Measurements from ENCODE around the gene PPM1J. TPM values are rescaled to one million over a fixed set of nuclear protein-coding genes. Genes with fewer than 3 reads are reported as not detected.

PPM1J gene
- total RNA-seq, 2 donors from 2014 or later: 0.66 to 2.3 TPM

- 13 to 20% methylated on average over 11 to 13 of the region's 13 CpGs for WGBS, 2 donors
- Histone ChIP-seq H3K27me3 (no peaks in the 10 kb centered on the region), H3K4me3 (no peak overlapping the region), H3K27ac (peak overlapping the region; percentile 63 to 73 (median 72)), H3K36me3 (replicated peaks in 1 of 2; ENCODE audit: insufficient read depth in 1 of 2, low read depth in 2 of 2) (no peaks in the 10 kb centered on the region), H3K9me3 (no peaks in the 10 kb centered on the region), H3K4me1 (peaks cover 32% of the 10 kb centered on the region)
- ATAC-seq: peak; percentile 70
- DNase-seq: peak; percentile 88 to 90 (median 89)
- intact Hi-C loops (cut with DNase I): loop anchor here (10.0 kb wide), 1 partner anchor 329 kb away; no protein-coding TSS in a partner anchor
- TF ChIP-seq POLR2A (IDR thresholded peaks at IDR 0.05): no peak
- TF ChIP-seq CTCF (IDR thresholded peaks at IDR 0.05): peak; percentile 81 to 96 (median 94)
Measured at GRCh38 chr1:112716133-112716720, 1.1 kb upstream of the PPM1J start.

DNA sequence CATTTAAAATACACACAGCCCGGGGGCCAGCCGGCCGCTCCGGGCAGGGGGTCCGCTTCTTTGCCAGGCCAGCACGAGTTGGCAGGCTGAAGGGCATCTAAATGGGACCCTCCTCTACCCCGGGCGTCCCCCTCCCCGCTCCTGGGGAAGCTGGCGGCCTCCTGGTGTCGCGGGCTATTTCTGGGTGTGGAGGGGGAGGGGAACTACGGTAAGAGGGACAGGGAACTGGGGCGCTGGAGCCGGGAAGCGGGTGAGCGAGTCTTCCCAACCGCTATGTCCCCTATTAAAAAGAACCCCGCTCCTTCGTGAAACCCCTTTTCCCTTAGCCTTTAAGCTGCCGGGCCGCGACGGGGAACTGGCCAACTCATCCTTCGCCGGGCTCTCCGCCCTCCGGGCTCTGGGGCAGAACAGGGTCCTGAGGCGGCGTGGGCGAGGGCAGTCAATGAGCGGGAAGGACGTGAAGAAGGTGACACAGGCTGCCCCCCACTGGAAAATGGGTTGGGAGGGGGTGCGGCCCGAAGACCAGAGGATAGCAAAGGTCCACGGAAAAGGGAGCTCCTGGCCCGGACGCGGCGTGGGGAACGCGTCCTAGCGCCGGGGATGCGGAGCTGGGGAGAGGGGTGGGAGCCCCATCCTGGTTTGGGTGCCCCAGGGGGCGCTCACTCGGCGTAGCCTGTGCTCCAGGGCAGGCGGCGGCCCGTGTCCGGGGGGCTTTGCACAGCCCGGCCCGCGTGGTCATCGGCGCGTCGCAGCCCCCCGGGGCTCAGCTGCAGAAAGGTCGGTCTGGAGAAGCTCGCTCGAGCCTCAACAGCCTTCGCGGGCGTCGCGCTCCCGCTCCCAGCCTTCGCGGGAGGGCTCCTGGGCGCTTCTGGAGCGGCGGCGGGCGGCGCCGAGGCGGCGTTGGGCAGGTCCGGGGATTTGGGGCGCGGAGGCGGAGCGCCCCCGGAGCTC, 544 bp downstream of the PPM1J start:
- no peaks in the 10 kb centered on the region for H3K36me3 ChIP-seq (replicated peaks in 1 of 2; ENCODE audit: insufficient read depth in 1 of 2, low read depth in 2 of 2)
- WGBS, 2 donors: 2% methylated on average over 32 to 83 of the region's 86 CpGs
- peak overlapping the region in 2 of 4 donors; percentile 71 to 73 for H3K27ac ChIP-seq
- peak overlapping the region; percentile 25 to 63 for H3K4me3 ChIP-seq
- ATAC-seq (no peak), DNase-seq (peak in 2 of 4 donors; percentile 28 to 47)
- peaks cover 32% of the 10 kb centered on the region for H3K4me1 ChIP-seq
- intact Hi-C loops (cut with DNase I): loop anchor here (10.0 kb wide), 1 partner anchor 330 kb away; no protein-coding TSS in a partner anchor
- H3K27me3 ChIP-seq: no peaks in the 10 kb centered on the region
- H3K9me3 ChIP-seq: no peaks in the 10 kb centered on the region
- TF ChIP-seq CTCF (IDR thresholded peaks at IDR 0.05): peak in 1 of 7 experiments; percentile 10
- TF ChIP-seq POLR2A (IDR thresholded peaks at IDR 0.05): no peak

DNA sequence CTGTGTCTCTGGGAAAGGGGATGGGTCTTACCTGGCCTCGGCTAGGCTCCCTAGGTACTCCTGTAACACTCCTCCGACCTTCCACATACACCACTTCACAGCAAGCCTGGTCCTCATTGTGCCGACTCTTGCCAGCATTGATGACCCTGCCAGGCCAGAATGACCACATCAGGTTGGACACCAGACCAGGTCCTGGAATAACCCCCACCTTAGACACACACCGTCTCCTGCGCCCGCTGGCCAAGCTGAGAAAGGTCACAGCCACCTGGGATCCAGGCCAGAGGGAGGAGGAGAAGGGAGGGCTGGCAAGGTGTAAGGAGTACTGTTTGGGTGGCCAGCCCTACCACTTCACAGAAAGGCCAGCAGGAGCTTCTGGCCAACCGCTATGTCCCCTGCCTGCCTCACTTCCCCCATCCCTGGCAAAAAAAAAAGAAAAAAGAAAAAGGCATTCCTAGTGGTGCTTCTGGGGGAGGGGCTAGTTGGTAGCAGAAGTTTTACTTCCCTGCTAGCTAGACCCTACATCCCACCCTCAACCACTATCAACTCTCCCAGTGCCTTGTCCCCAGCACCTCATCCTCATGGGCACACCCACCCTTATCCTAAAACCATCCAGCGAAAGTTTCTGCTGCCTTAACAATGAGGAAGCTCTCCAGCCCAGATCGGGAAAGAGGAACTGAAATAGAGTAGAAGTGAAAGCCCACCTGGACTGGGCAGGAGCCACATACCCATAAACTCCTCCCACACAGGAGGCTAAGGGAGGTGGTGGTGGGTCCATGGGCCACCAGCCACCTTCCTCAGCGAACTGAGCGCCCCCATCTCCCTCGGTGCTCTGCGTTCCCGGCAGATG, 1.4 kb downstream of the PPM1J start:
- peaks cover 28% of the 10 kb centered on the region for H3K4me1 ChIP-seq
- 23 to 27% methylated on average over 9 to 14 of the region's 14 CpGs for WGBS, 2 donors
- ATAC-seq: no peak
- intact Hi-C loops (cut with DNase I): loop anchor here (10.0 kb wide), 1 partner anchor 331 kb away; no protein-coding TSS in a partner anchor
- H3K27me3 ChIP-seq: no peaks in the 10 kb centered on the region
- H3K27ac ChIP-seq: no peak overlapping the region
- H3K9me3 ChIP-seq: no peaks in the 10 kb centered on the region
- DNase-seq: peak; percentile 65 to 82 (median 74)
- H3K4me3 ChIP-seq: no peak overlapping the region
- H3K36me3 ChIP-seq (replicated peaks in 1 of 2; ENCODE audit: insufficient read depth in 1 of 2, low read depth in 2 of 2): no peaks in the 10 kb centered on the region
- TF ChIP-seq CTCF (IDR thresholded peaks at IDR 0.05) (peak in 3 of 7 experiments; percentile 17 to 41 (median 25)), POLR2A (IDR thresholded peaks at IDR 0.05) (no peak)

GRCh38 chr1:112712701-112713128, 2.4 kb downstream of the PPM1J start:
- 83 to 92% methylated on average over 7 to 9 of the region's 9 CpGs for WGBS, 2 donors
- DNase-seq: no peak

More at GRCh38 chr1:112712701-112713128, 2.4 kb downstream of the PPM1J start:
- Histone ChIP-seq H3K4me1 (peaks cover 28% of the 10 kb centered on the region), H3K36me3 (replicated peaks in 1 of 2; ENCODE audit: insufficient read depth in 1 of 2, low read depth in 2 of 2) (no peaks in the 10 kb centered on the region), H3K9me3 (no peaks in the 10 kb centered on the region), H3K27me3 (no peaks in the 10 kb centered on the region), H3K27ac (no peak overlapping the region), H3K4me3 (no peak overlapping the region)
- TF ChIP-seq CTCF (IDR thresholded peaks at IDR 0.05): no peak
- TF ChIP-seq POLR2A (IDR thresholded peaks at IDR 0.05): no peak
- intact Hi-C loops (cut with DNase I): loop anchor here (10.0 kb wide), 1 partner anchor 332 kb away; no protein-coding TSS in a partner anchor
- no peak for ATAC-seq

Data from body of pancreas (tissue), 4 donors.